OCI-LY7 (cell line): ENCODE data around the gene MTHFR. TPM values are rescaled to one million over a fixed set of nuclear protein-coding genes. Genes with fewer than 3 reads are reported as not detected.

Experiments
- BruUV-seq: library from RNA; stranded (reverse); fragments of 400-500 nt; replicated peaks from 2 replicates; lab custom pipeline; 2021; lab: Mats Ljungman, UMichigan
- CTCF ChIA-PET: fragments of 300-600 bp; sonication (Branson Sonifier 250); formaldehyde crosslinking; loops from one replicate; lab custom pipeline; 2022; ENCODE audit warnings: antibody characterized with exemption; ENCODE audit not compliant: unreplicated experiment; lab: Charles Lee
- POLR2A ChIA-PET: fragments of 300-600 bp; sonication (Branson Sonifier 250); formaldehyde crosslinking; loops from one replicate; lab custom pipeline; 2022; ENCODE audit warnings: antibody characterized with exemption; lab: Charles Lee
- DNase-seq: peaks from one replicate; pipeline ENCODE4 v3.0.0-alpha.2; 2015; ENCODE audit warnings: low spot score
- H2AFZ ChIP-seq: fragments of 200-600 bp; sonication (generic), shearing (Covaris generic); 2 replicates; pipeline ENCODE4 v1.6.1; 2014; ENCODE audit warnings: mild to moderate bottlenecking, antibody characterized with exemption, low read length, moderate library complexity
- H3K27ac ChIP-seq: fragments of 200-600 bp; sonication (generic); 2 replicates; pipeline ENCODE4 v1.5.1; 2014; ENCODE audit warnings: mixed run types, low read depth, mild to moderate bottlenecking, moderate library complexity, low read length, inconsistent platforms; ENCODE audit not compliant: poor library complexity, severe bottlenecking
- H3K36me3 ChIP-seq: fragments of 200-600 bp; sonication (generic); 2 replicates; pipeline ENCODE4 v1.6.1; 2014; ENCODE audit warnings: mild to moderate bottlenecking, antibody characterized with exemption, low read length, moderate library complexity, mixed read lengths; ENCODE audit not compliant: insufficient read depth
- H3K4me1 ChIP-seq: fragments of 200-600 bp; sonication (generic); 2 replicates; pipeline ENCODE4 v1.5.1; 2014; ENCODE audit warnings: mild to moderate bottlenecking, low read length; ENCODE audit not compliant: insufficient read depth, poor library complexity, severe bottlenecking
- H3K4me2 ChIP-seq: fragments of 200-600 bp; sonication (generic); 2 replicates; pipeline ENCODE4 v1.6.1; 2014; ENCODE audit warnings: mild to moderate bottlenecking, low read length
- H3K4me3 ChIP-seq: fragments of 200-600 bp; sonication (generic); 2 replicates; pipeline ENCODE4 v1.5.1; 2014; ENCODE audit warnings: mild to moderate bottlenecking, low read depth, low read length; ENCODE audit not compliant: poor library complexity, severe bottlenecking
- H3K79me2 ChIP-seq: fragments of 200-600 bp; sonication (generic); 2 replicates; pipeline ENCODE4 v1.6.1; 2016; ENCODE audit warnings: low read depth, mild to moderate bottlenecking, low read length, moderate library complexity, mixed read lengths; ENCODE audit not compliant: insufficient read depth
- H3K9me2 ChIP-seq: fragments of 200-600 bp; sonication (generic); 2 replicates; pipeline ENCODE4 v1.6.1; 2016; ENCODE audit warnings: mild to moderate bottlenecking, low read length, mixed read lengths; ENCODE audit not compliant: insufficient read depth
- H3K9me3 ChIP-seq: fragments of 200-600 bp; sonication (generic); 2 replicates; pipeline ENCODE4 v1.6.1; 2014; ENCODE audit warnings: mild to moderate bottlenecking, mixed run types, low read length, mixed read lengths
- H4K20me1 ChIP-seq: fragments of 200-600 bp; sonication (generic); 2 replicates; pipeline ENCODE4 v1.6.1; 2014; ENCODE audit warnings: mild to moderate bottlenecking, antibody characterized with exemption, low read length, moderate library complexity, mixed read lengths; ENCODE audit not compliant: insufficient read depth
- CTCF ChIP-seq: fragments of 200-600 bp; sonication (generic); conservative IDR thresholded peaks from 2 replicates; pipeline ENCODE4 v1.5.1; 2014; ENCODE audit warnings: mild to moderate bottlenecking, antibody characterized with exemption, low read length, moderate library complexity, mixed read lengths
- EZH2phosphoT487 ChIP-seq: fragments of 200-600 bp; sonication (generic); IDR thresholded peaks from 2 replicates; pipeline ENCODE4 v1.6.1; 2018; ENCODE audit warnings: low read depth, borderline replicate concordance, mild to moderate bottlenecking, mixed run types, antibody characterized with exemption, low read length, moderate library complexity, mixed read lengths
- intact Hi-C: fragments of 100-400 bp; cut with micrococcal nuclease; formaldehyde crosslinking; loops from one replicate; pipeline ENCODE4 v1.10.0; 2022; ENCODE audit not compliant: unreplicated experiment
- total RNA-seq, 2 experiments: library from RNA; depleted of rRNA in 1 of 2; stranded (reverse); fragments of >200 nt in 1 of 2; shearing (Covaris generic) in 1 of 2; gene quantifications; 2 replicates each; pipeline ENCODE4 v1.2.3, GENCODE V29; 2014 to 2022

Gene MTHFR
- total RNA-seq, 2 experiments from 2014 or later: 31.6 to 54.6 TPM

- H3K9me2 ChIP-seq: no peaks in the 10 kb centered on the region
- H3K4me1 ChIP-seq: peaks cover 30% of the 10 kb centered on the region
- TF ChIP-seq CTCF (no peak), EZH2phosphoT487 (no peak)
- no peaks in the 10 kb centered on the region for H3K9me3 ChIP-seq
- H4K20me1 ChIP-seq: no peaks in the 10 kb centered on the region
- intact Hi-C loops: no loop called here
- ChIA-PET POLR2A (no interaction called here), CTCF (no interaction called here)
- H3K4me3 ChIP-seq: no peak overlapping the region
- H3K36me3 ChIP-seq: peaks cover 54% of the 10 kb centered on the region
- no peak overlapping the region for H3K27ac ChIP-seq
- H3K79me2 ChIP-seq: peaks cover 32% of the 10 kb centered on the region
- no TSS peak for BruUV-seq
- H2AFZ ChIP-seq: no peak overlapping the region
- DNase-seq: no peak
- H3K4me2 ChIP-seq: no peak overlapping the region
Observed at GRCh38 chr1:11800756-11801433, 4.9 kb downstream of the MTHFR start.

GRCh38 chr1:11800391-11800755 is 5.4 kb downstream of the MTHFR start:
- H3K4me3 ChIP-seq: no peak overlapping the region
- ChIA-PET CTCF (no interaction called here), POLR2A (no interaction called here)
- no peaks in the 10 kb centered on the region for H3K9me2 ChIP-seq
- intact Hi-C loops: no loop called here
- H2AFZ ChIP-seq: no peak overlapping the region
- peaks cover 30% of the 10 kb centered on the region for H3K4me1 ChIP-seq
- peaks cover 59% of the 10 kb centered on the region for H3K36me3 ChIP-seq
- peaks cover 30% of the 10 kb centered on the region for H3K79me2 ChIP-seq
- BruUV-seq: no TSS peak
- H4K20me1 ChIP-seq: no peaks in the 10 kb centered on the region
- H3K27ac ChIP-seq: no peak overlapping the region
- TF ChIP-seq CTCF: no peak
- no peak for TF ChIP-seq EZH2phosphoT487
- H3K9me3 ChIP-seq: no peaks in the 10 kb centered on the region
- H3K4me2 ChIP-seq: no peak overlapping the region
- DNase-seq: no peak

- no peak for TF ChIP-seq CTCF
- no peak for TF ChIP-seq EZH2phosphoT487
- Histone ChIP-seq H3K4me2 (no peak overlapping the region), H3K36me3 (peaks cover 64% of the 10 kb centered on the region), H2AFZ (no peak overlapping the region), H3K9me2 (no peaks in the 10 kb centered on the region), H4K20me1 (no peaks in the 10 kb centered on the region), H3K79me2 (peaks cover 25% of the 10 kb centered on the region), H3K4me3 (no peak overlapping the region), H3K4me1 (peaks cover 29% of the 10 kb centered on the region), H3K9me3 (no peaks in the 10 kb centered on the region), H3K27ac (no peak overlapping the region)
- CTCF ChIA-PET: no interaction called here
- POLR2A ChIA-PET: no interaction called here
- intact Hi-C loops: no loop called here
- BruUV-seq: no TSS peak
- DNase-seq: no peak
Observed at GRCh38 chr1:11799896-11800295, 5.9 kb downstream of the MTHFR start.
